Keratinocyte (primary cell): ENCODE data around the gene ATP2B2. TPM values are rescaled to one million over a fixed set of nuclear protein-coding genes. Genes with fewer than 3 reads are reported as not detected.

Experiments
- DNase-seq: peaks from one replicate; pipeline ENCODE4 v3.0.0-alpha.2; 2011; ENCODE audit warnings: low read depth, missing footprints, low spot score
- FAIRE-seq: peaks from 2 replicates; lab custom pipeline; 2011; peaks lifted over from hg19 to GRCh38; lab: Jason Lieb, UNC
- H2AFZ ChIP-seq: 2 replicates; pipeline ENCODE4 v1.6.0; 2012; ENCODE audit warnings: low read length, control low read depth, inconsistent platforms; ENCODE audit not compliant: control insufficient read depth
- H3K27ac ChIP-seq: 2 replicates; pipeline ENCODE4 v1.5.1; 2011; ENCODE audit warnings: low read length; ENCODE audit not compliant: control insufficient read depth, insufficient read depth
- H3K27me3 ChIP-seq: 3 replicates; pipeline ENCODE4 v1.6.0; 2011; ENCODE audit warnings: low read length; ENCODE audit not compliant: control insufficient read depth, insufficient read depth; ENCODE audit errors: extremely low read depth
- H3K36me3 ChIP-seq, 2 experiments: 2 replicates in 1 of 2; 3 replicates in 1 of 2; pipeline ENCODE4 v1.5.1; 2011; ENCODE audit warnings: low read length in 2 of 2, mild to moderate bottlenecking in 1 of 2; ENCODE audit not compliant: control insufficient read depth in 2 of 2, insufficient read depth in 2 of 2; ENCODE audit errors: extremely low read depth in 1 of 2
- H3K4me1 ChIP-seq: 3 replicates; pipeline ENCODE4 v1.5.1; 2011; ENCODE audit warnings: low read length; ENCODE audit not compliant: control insufficient read depth, insufficient read depth; ENCODE audit errors: extremely low read depth
- H3K4me2 ChIP-seq: 3 replicates; pipeline ENCODE4 v1.6.0; 2011; ENCODE audit warnings: low read depth, low read length; ENCODE audit not compliant: control insufficient read depth, insufficient read depth; ENCODE audit errors: extremely low read depth
- H3K4me3 ChIP-seq, 3 experiments: fragments of 200-600 bp in 1 of 3; sonication (generic) in 1 of 3; 2 replicates in 2 of 3; 3 replicates in 1 of 3; pipeline ENCODE4 v1.5.1; 2011 to 2016; ENCODE audit warnings: low read length in 3 of 3, mild to moderate bottlenecking in 3 of 3, control low read depth in 2 of 3, inconsistent platforms in 1 of 3, low read depth in 1 of 3, mixed read lengths in 1 of 3, mixed run types in 1 of 3, moderate library complexity in 1 of 3; ENCODE audit not compliant: control insufficient read depth in 2 of 3, insufficient read depth in 2 of 3; ENCODE audit errors: extremely low read depth in 1 of 3
- H3K79me2 ChIP-seq: 2 replicates; pipeline ENCODE4 v1.6.0; 2012; ENCODE audit warnings: low read length; ENCODE audit not compliant: control insufficient read depth, insufficient read depth
- H3K9ac ChIP-seq: 3 replicates; pipeline ENCODE4 v1.6.0; 2011; ENCODE audit warnings: low read length; ENCODE audit not compliant: control insufficient read depth, insufficient read depth; ENCODE audit errors: extremely low read depth
- H3K9me1 ChIP-seq: 3 replicates; pipeline ENCODE4 v1.6.0; 2011; ENCODE audit warnings: low read length; ENCODE audit not compliant: control insufficient read depth, insufficient read depth; ENCODE audit errors: extremely low read depth
- H3K9me3 ChIP-seq: 2 replicates; pipeline ENCODE4 v1.5.1; 2012; ENCODE audit warnings: low read depth, low read length; ENCODE audit not compliant: control insufficient read depth
- H4K20me1 ChIP-seq: 3 replicates; pipeline ENCODE4 v1.6.0; 2011; ENCODE audit warnings: low read length; ENCODE audit not compliant: control insufficient read depth, insufficient read depth; ENCODE audit errors: extremely low read depth
- EZH2 ChIP-seq: IDR thresholded peaks from one replicate; pipeline ENCODE4 v1.6.1; 2012; ENCODE audit warnings: inconsistent platforms, mild to moderate bottlenecking, low read length, moderate library complexity
- dilution Hi-C: fragments of 300-500 bp; cut with MboI; formaldehyde crosslinking; loops from one replicate; pipeline ENCODE4 v1.7.0; 2020; ENCODE audit warnings: low sequenced_read_pairs; ENCODE audit not compliant: extremely low pct_ligation_motif_present
- polyA plus RNA-seq, 5 experiments: library from polyadenylated mRNA; depleted of rRNA in 3 of 5; stranded (reverse) in 3 of 5; stranded (forward) in 1 of 5; unstranded in 1 of 5; fragments of >200 nt; gene quantifications; 1 replicate in 1 of 5; 2 replicates in 3 of 5; 3 replicates in 1 of 5; pipeline versions ENCODE4 v1.2.1 to v1.2.3, GENCODE V29; 2011 to 2012; ENCODE audit warnings: missing spikeins in 2 of 5, low read depth in 1 of 5, low replicate concordance in 1 of 5
- TF ChIP-seq, protein P1 (sequence below), 3 experiments: IDR thresholded peaks in 1 of 3; conservative IDR thresholded peaks in 1 of 3; optimal IDR thresholded peaks in 1 of 3; 2 replicates in 2 of 3; 3 replicates in 1 of 3; pipeline versions ENCODE3 to v1.5.1; 2011; ENCODE audit warnings: low read length in 3 of 3, mild to moderate bottlenecking in 3 of 3, moderate library complexity in 2 of 3, control low read depth in 1 of 3, inconsistent platforms in 1 of 3; ENCODE audit not compliant: insufficient read depth in 2 of 3; ENCODE audit errors: extremely low read depth in 1 of 3

The ATP2B2 gene
- polyA plus RNA-seq, 1 donor (not counting 4 experiments of a cell fraction or from before 2014, with no cell fraction given) = not detected

DNA sequence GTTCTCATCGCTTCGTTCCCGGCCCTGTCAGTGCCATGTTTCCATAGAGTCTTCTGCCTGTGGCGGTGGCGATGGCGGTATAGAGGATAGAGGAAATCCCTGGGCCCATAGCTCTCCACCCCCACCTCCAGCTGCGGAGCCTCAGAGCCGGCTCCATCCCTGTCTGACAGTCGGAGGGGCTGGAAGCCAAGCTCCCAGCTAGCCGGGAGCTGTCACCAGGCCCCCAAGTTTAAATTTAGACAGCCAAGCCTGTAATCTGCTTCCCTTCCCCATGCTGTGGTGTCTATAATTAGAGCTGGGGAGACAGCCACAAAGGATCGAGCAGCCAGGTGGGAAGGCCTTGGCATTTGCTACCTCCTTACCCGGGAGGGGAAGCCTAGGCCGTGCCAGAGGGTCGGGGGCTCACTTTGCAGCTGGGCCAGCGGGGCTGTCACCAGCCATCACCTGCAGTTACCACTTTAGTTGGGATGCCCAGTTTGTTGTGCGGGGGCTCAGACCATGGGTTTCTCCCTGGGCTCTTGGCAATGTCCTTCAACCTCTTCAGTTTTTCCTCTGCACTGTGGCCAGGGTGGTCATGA lies 128.1 kb downstream of the ATP2B2 start:
- no peak for FAIRE-seq
- Histone ChIP-seq H3K4me2 (no peak overlapping the region), H3K9me3 (no peaks in the 10 kb centered on the region), H3K27ac (no peak overlapping the region), H3K36me3 (no peaks in the 10 kb centered on the region), H3K27me3 (peaks cover 29% of the 10 kb centered on the region), H3K4me1 (no peaks in the 10 kb centered on the region), H4K20me1 (no peaks in the 10 kb centered on the region), H3K4me3 (no peak overlapping the region), H2AFZ (no peak overlapping the region), H3K9ac (no peak overlapping the region), H3K79me2 (no peaks in the 10 kb centered on the region), H3K9me1 (no peaks in the 10 kb centered on the region)
- DNase-seq = no peak
- TF ChIP-seq, protein P1, sequence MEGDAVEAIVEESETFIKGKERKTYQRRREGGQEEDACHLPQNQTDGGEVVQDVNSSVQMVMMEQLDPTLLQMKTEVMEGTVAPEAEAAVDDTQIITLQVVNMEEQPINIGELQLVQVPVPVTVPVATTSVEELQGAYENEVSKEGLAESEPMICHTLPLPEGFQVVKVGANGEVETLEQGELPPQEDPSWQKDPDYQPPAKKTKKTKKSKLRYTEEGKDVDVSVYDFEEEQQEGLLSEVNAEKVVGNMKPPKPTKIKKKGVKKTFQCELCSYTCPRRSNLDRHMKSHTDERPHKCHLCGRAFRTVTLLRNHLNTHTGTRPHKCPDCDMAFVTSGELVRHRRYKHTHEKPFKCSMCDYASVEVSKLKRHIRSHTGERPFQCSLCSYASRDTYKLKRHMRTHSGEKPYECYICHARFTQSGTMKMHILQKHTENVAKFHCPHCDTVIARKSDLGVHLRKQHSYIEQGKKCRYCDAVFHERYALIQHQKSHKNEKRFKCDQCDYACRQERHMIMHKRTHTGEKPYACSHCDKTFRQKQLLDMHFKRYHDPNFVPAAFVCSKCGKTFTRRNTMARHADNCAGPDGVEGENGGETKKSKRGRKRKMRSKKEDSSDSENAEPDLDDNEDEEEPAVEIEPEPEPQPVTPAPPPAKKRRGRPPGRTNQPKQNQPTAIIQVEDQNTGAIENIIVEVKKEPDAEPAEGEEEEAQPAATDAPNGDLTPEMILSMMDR (optimal IDR thresholded peaks at IDR 0.05 in 1 of 3, IDR thresholded peaks at IDR 0.05 in 1 of 3, conservative IDR thresholded peaks at IDR 0.05 in 1 of 3; ENCODE audit: extremely low read depth in 1 of 3, insufficient read depth in 2 of 3, low read length in 3 of 3) = no peak
- TF ChIP-seq EZH2 = no peak
- dilution Hi-C loops = no loop called here

DNA sequence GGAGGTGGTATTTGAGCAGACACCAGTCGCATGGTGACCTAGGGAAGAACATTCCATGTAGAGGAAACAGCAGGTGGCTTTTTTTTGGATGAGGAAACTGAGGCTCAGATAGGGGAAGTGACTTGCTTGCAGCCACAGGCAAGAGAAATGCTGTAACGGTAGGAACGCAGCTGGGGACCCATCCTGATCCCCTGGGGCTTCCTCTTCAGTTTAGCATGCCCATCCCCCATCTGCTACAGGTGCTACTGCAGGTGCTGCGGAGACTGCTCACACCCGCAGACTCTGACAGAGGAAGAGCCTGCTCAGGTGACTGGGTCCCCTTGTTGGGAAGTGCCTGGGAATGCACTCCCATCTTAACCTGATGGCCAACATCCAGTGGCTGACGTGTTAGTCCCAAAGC lies 129.0 kb downstream of the ATP2B2 start:
- Histone ChIP-seq H3K4me1 (no peaks in the 10 kb centered on the region), H3K9ac (no peak overlapping the region), H3K4me2 (no peak overlapping the region), H3K27me3 (peaks cover 26% of the 10 kb centered on the region), H3K79me2 (no peaks in the 10 kb centered on the region), H3K27ac (no peak overlapping the region), H2AFZ (no peak overlapping the region), H3K4me3 (no peak overlapping the region), H4K20me1 (no peaks in the 10 kb centered on the region), H3K9me1 (no peaks in the 10 kb centered on the region), H3K9me3 (peaks cover under 1% of the 10 kb centered on the region), H3K36me3 (no peaks in the 10 kb centered on the region)
- TF ChIP-seq, protein P1 (optimal IDR thresholded peaks at IDR 0.05 in 1 of 3, IDR thresholded peaks at IDR 0.05 in 1 of 3, conservative IDR thresholded peaks at IDR 0.05 in 1 of 3; ENCODE audit: extremely low read depth in 1 of 3, insufficient read depth in 2 of 3, low read length in 3 of 3) = no peak
- no peak for TF ChIP-seq EZH2
- dilution Hi-C loops = no loop called here
- no peak for DNase-seq
- FAIRE-seq = no peak
